Dendritic cell treated with granulocyte-macrophage colony-stimulating factor and Interleukin-4, amounts not matched to agents 40 ng/mL and 50 ng/mL, for 4 days (primary cell): ENCODE results near the gene PPP4R2.

Experiments used
- H3K27ac Mint-ChIP-seq: one replicate; pipeline ENCODE4 v1.8.0; 2022; ENCODE audit warnings: mild to moderate bottlenecking, mixed read lengths
- H3K27me3 Mint-ChIP-seq: one replicate; pipeline ENCODE4 v1.8.0; 2022; ENCODE audit warnings: mild to moderate bottlenecking, mixed read lengths
- H3K36me3 Mint-ChIP-seq: one replicate; pipeline ENCODE4 v1.8.0; 2022; ENCODE audit warnings: low read depth, mixed read lengths
- H3K4me1 Mint-ChIP-seq: one replicate; pipeline ENCODE4 v1.8.0; 2022; ENCODE audit warnings: low read depth, mixed read lengths
- H3K4me3 Mint-ChIP-seq: one replicate; pipeline ENCODE4 v1.8.0; 2022; ENCODE audit warnings: mild to moderate bottlenecking, moderate library complexity, mixed read lengths
- H3K9me3 Mint-ChIP-seq: one replicate; pipeline ENCODE4 v1.8.0; 2022; ENCODE audit warnings: mixed read lengths
- intact Hi-C: fragments of 100-400 bp; cut with micrococcal nuclease; formaldehyde crosslinking; loops from one replicate; pipeline ENCODE4 v1.15.0; 2022

The PPP4R2 gene

DNA sequence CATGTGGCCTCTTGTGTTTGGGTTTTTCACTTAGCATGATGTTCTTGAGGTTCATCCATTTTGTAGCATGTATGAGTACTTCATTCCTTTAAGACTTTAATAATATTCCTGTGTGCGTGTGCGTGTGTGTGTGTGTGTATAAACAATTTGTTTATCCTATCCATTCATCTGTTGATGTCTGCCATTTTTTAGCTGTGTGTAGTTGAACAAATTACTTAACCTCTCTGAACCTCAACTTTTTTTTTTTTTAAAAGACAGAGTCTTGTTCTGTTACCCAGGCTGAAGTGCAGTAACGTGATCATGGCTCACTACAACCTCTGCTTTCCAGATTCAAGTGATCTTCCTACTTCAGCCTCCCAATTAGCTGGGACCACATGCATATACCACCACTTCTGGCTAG is 112.1 kb downstream of the PPP4R2 start:
- H3K27ac Mint-ChIP-seq = no peak overlapping the region
- intact Hi-C loops = no loop called here
- H3K4me1 Mint-ChIP-seq = no peaks in the 10 kb centered on the region
- H3K36me3 Mint-ChIP-seq = no peaks in the 10 kb centered on the region
- H3K9me3 Mint-ChIP-seq = no peaks in the 10 kb centered on the region
- H3K4me3 Mint-ChIP-seq = no peak overlapping the region
- H3K27me3 Mint-ChIP-seq = no peaks in the 10 kb centered on the region

DNA sequence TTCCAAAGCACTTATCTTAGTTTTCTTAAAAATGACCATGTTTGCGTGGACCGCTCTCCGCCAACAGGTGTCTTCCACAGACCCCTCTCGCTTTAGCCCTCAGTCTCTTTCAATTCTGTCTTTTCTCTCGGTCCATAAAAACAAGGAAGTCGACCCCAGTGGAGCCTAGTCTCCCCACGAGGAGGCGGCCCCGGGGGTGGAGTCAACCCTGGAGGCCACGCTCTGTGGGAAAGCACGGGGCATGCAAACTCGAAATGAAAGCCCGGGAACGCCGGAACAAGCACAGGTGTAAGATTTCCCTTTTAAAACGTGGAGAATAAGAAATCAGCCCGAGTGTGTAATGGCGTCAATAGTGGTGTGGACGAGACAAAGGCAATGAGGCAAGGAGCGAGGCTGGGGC is 113.9 kb downstream of the PPP4R2 start:
- intact Hi-C loops = no loop called here
- no peaks in the 10 kb centered on the region for H3K9me3 Mint-ChIP-seq
- H3K4me3 Mint-ChIP-seq = no peak overlapping the region
- no peaks in the 10 kb centered on the region for H3K36me3 Mint-ChIP-seq
- no peaks in the 10 kb centered on the region for H3K4me1 Mint-ChIP-seq
- no peaks in the 10 kb centered on the region for H3K27me3 Mint-ChIP-seq
- H3K27ac Mint-ChIP-seq = no peak overlapping the region

DNA sequence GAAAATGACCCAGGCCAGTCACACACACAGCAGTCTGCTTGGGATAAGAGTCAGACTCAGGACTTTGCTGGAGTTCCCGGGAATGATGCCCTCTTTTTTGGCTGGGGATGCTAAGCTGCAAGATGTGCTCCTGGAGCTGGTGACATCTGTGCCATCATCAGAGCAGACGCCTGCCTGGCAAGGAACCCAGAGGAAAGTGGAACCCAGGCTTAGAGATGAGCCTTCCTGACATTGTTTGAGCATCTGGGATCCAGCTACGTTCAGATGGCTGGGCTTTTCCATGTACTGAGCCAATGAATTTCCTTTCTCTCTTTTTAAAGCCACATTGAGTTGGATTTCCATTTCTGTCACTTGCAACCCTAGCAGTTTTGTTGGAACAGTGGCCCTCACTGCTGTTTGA is 118.1 kb downstream of the PPP4R2 start:
- Mint-ChIP-seq H3K4me1 (no peaks in the 10 kb centered on the region), H3K4me3 (no peak overlapping the region), H3K27me3 (no peaks in the 10 kb centered on the region), H3K27ac (no peak overlapping the region), H3K9me3 (no peaks in the 10 kb centered on the region), H3K36me3 (no peaks in the 10 kb centered on the region)
- intact Hi-C loops = no loop called here

DNA sequence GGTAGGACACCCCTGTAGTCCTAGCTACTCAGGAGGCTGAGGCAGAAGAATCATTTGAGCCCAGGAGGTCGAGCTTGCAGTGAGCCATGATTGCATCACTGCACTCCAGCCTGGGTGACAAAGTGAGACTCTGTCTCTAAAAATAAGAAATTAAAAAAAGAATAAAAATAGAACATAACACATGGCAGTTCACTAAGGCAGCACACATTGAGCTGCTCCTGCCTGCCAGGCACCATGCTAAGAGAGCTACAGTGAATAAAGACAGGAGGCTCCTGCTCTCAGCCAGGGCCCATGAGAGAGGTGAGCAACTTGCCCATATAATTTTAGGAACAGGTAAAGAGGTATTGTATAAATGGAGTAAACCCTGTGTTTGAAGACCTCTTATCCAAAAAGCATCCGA is 119.2 kb downstream of the PPP4R2 start:
- Mint-ChIP-seq H3K9me3 (no peaks in the 10 kb centered on the region), H3K27me3 (no peaks in the 10 kb centered on the region), H3K36me3 (no peaks in the 10 kb centered on the region), H3K27ac (no peak overlapping the region), H3K4me1 (no peaks in the 10 kb centered on the region), H3K4me3 (no peak overlapping the region)
- intact Hi-C loops = no loop called here
